A549 (cell line): Measurements from ENCODE around the gene ADGRG3. TPM values are rescaled to one million over a fixed set of nuclear protein-coding genes. Genes with fewer than 3 reads are reported as not detected.
"Not testable (repeated sequence)": the region's sequence is repeated elsewhere in the genome, so short reads cannot be mapped to it uniquely, and the experiment has no call there.

Experiments used
- ATAC-seq, 2 experiments: fragments of 200-7000 bp in 1 of 2; fragments of >200 bp in 1 of 2; cut with Nextera tagmentation in 1 of 2; cut with Tn5 transposase in 1 of 2; 3 replicates each; pipeline versions ENCODE4 v1.8.0 to v1.9.1; 2018 to 2020; ENCODE audit warnings: mild to moderate bottlenecking in 1 of 2, moderate library complexity in 1 of 2
- CTCF ChIA-PET: fragments of 300-600 bp; sonication (Branson Sonifier 250); formaldehyde crosslinking; extraction: SDS; loops from one replicate; lab custom pipeline; 2021; ENCODE audit warnings: antibody characterized with exemption, inconsistent platforms; lab: Yijun Ruan, JAX
- POLR2A ChIA-PET: fragments of 350-600 bp; formaldehyde crosslinking; extraction: SDS; loops from one replicate; lab custom pipeline; 2021; ENCODE audit warnings: antibody characterized with exemption, inconsistent platforms; lab: Yijun Ruan, JAX
- DNase-seq, 2 experiments: peaks; one replicate each; pipeline versions ENCODE4 v3.0.0 to v3.0.0-alpha.2; 2011 to 2016; ENCODE audit warnings: low read depth in 1 of 2, low spot score in 1 of 2
- FAIRE-seq: peaks from 2 replicates; lab custom pipeline; 2011; peaks lifted over from hg19 to GRCh38; lab: Jason Lieb, UNC
- H3K27ac ChIP-seq, 2 experiments: fragments of >200 bp; sonication (Bioruptor Twin); formaldehyde crosslinking; 3 replicates each; pipeline ENCODE4 v1.5.1; 2016 to 2017
- H3K4me1 ChIP-seq: fragments of >200 bp; sonication (Bioruptor Twin); formaldehyde crosslinking; 3 replicates; pipeline ENCODE4 v1.6.1; 2016
- H3K4me2 ChIP-seq: fragments of >200 bp; sonication (Bioruptor Twin); formaldehyde crosslinking; 3 replicates; pipeline ENCODE4 v1.6.1; 2016
- H3K4me3 ChIP-seq: fragments of >200 bp; sonication (Bioruptor Twin); formaldehyde crosslinking; 3 replicates; pipeline ENCODE4 v1.5.1; 2016
- H3K9me3 ChIP-seq: fragments of >200 bp; sonication (Bioruptor Twin); formaldehyde crosslinking; 3 replicates; pipeline ENCODE4 v1.6.1; 2016
- CHD2 ChIP-seq: fragments of 150-350 bp; IDR thresholded peaks from 2 replicates; pipeline ENCODE4 v1.6.1; 2014; ENCODE audit warnings: low read length; ENCODE audit not compliant: partially characterized antibody
- GATA3 ChIP-seq: IDR thresholded peaks from 2 replicates; pipeline ENCODE4 v1.6.1; 2012; ENCODE audit warnings: borderline replicate concordance
- HDAC2 ChIP-seq: fragments of 200-600 bp; sonication (generic); IDR thresholded peaks from 2 replicates; pipeline ENCODE4 v1.6.1; 2016
- HOXB13 ChIP-seq: fragments of 250-450 bp; sonication (Bioruptor Pico); IDR thresholded peaks from 2 replicates; pipeline ENCODE4 v1.5.0; 2020; ENCODE audit warnings: low read depth, mild to moderate bottlenecking, moderate library complexity
- JUN ChIP-seq, 2 experiments: fragments of >200 bp; sonication (Bioruptor Twin); formaldehyde crosslinking; IDR thresholded peaks; 2 replicates in 1 of 2; 3 replicates in 1 of 2; pipeline ENCODE4 v1.6.1; 2016 to 2017
- KDM5A ChIP-seq: fragments of 200-600 bp; sonication (generic); IDR thresholded peaks from 2 replicates; pipeline ENCODE4 v1.6.1; 2016; ENCODE audit warnings: antibody characterized with exemption, mild to moderate bottlenecking
- MAFK ChIP-seq: fragments of 450-650 bp; IDR thresholded peaks from 2 replicates; pipeline ENCODE4 v1.6.1; 2014; ENCODE audit not compliant: partially characterized antibody
- NFE2L2 ChIP-seq: fragments of 150-350 bp; conservative IDR thresholded peaks from 2 replicates; pipeline ENCODE4 v1.6.1; 2014; ENCODE audit warnings: low read length
- NPAS2 ChIP-seq: fragments of 250-450 bp; sonication (Bioruptor Pico); IDR thresholded peaks from 2 replicates; pipeline ENCODE4 v1.8.0; 2022; ENCODE audit warnings: mild to moderate bottlenecking, moderate library complexity, borderline replicate concordance
- RFX5 ChIP-seq: fragments of 450-650 bp; IDR thresholded peaks from 2 replicates; pipeline ENCODE4 v1.7.1; 2014; ENCODE audit warnings: antibody characterized with exemption, mild to moderate bottlenecking, moderate library complexity
- SMC3 ChIP-seq: fragments of >200 bp; sonication (Bioruptor Twin); formaldehyde crosslinking; IDR thresholded peaks from 3 replicates; pipeline ENCODE4 v1.6.1; 2018; ENCODE audit warnings: inconsistent platforms
- ZC3H11A ChIP-seq: fragments of 450-650 bp; IDR thresholded peaks from 2 replicates; pipeline ENCODE4 v1.6.1; 2014; ENCODE audit warnings: antibody characterized with exemption, mild to moderate bottlenecking
- ZFP36 ChIP-seq: fragments of 450-650 bp; IDR thresholded peaks from 2 replicates; pipeline ENCODE4 v1.6.1; 2014; ENCODE audit warnings: borderline replicate concordance; ENCODE audit not compliant: partially characterized antibody
- ZSCAN20 ChIP-seq: fragments of 250-450 bp; sonication (Bioruptor Pico); IDR thresholded peaks from 2 replicates; pipeline ENCODE4 v1.8.0; 2022; ENCODE audit warnings: mild to moderate bottlenecking, moderate library complexity
- WGBS: methylation state at CpG from one replicate; pipeline ENCODE4 v1.1.6; 2017; ENCODE audit errors: missing lambda C conversion rate; 5-methylcytosine and 5-hydroxymethylcytosine counted together
- polyA plus RNA-seq, 4 experiments: library from polyadenylated mRNA; depleted of rRNA in 3 of 4; stranded (reverse); fragments of >200 nt; fragmentation: RNase III in 1 of 4; extraction: RNeasy Plus Mini Kit Qiagen cat#74134 plus additional on column Dnase treatment in 1 of 4; gene quantifications; 2 replicates in 3 of 4; 3 replicates in 1 of 4; pipeline ENCODE4 v1.2.3, GENCODE V29; 2011 to 2017
- TF ChIP-seq, protein P1 (sequence below): fragments of >200 bp; sonication (Bioruptor Twin); formaldehyde crosslinking; IDR thresholded peaks from 3 replicates; pipeline ENCODE4 v1.5.1; 2016
- TF ChIP-seq, protein P2 (sequence below): fragments of 250-450 bp; sonication (Bioruptor Pico); IDR thresholded peaks from 2 replicates; pipeline ENCODE4 v1.5.0; 2021; ENCODE audit warnings: mild to moderate bottlenecking, moderate library complexity, borderline replicate concordance
- TF ChIP-seq, protein P3 (sequence below): fragments of 200-600 bp; sonication (generic); IDR thresholded peaks from 2 replicates; pipeline ENCODE4 v1.6.1; 2016; ENCODE audit warnings: antibody characterized with exemption, mild to moderate bottlenecking, moderate library complexity
- TF ChIP-seq, protein P4 (sequence below): IDR thresholded peaks from 2 replicates; pipeline ENCODE4 v1.6.1; 2012
- TF ChIP-seq, protein P5 (sequence below): fragments of >200 bp; sonication (Bioruptor Twin); formaldehyde crosslinking; IDR thresholded peaks from 2 replicates; pipeline ENCODE4 v1.6.1; 2016

The ADGRG3 gene
- polyA plus RNA-seq, 2 of the 4 experiments (the other 2 are of a cell fraction): 0.25 to 0.45 TPM

DNA sequence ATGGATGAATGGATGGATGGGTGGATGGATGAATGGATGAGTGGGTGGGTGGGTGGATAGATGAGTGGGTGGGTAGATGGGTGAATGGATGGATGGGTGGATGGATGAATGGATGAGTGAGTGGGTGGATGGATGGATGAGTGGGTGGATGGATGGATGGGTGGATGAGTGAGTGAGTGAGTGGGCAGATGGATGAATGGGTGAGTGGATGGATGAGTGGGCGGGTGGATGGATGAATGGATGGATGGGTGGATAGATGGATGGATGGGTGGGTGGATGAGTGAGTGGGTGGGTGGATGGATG lies 61.0 kb downstream of the ADGRG3 start (continued):
- TF ChIP-seq, protein P1, sequence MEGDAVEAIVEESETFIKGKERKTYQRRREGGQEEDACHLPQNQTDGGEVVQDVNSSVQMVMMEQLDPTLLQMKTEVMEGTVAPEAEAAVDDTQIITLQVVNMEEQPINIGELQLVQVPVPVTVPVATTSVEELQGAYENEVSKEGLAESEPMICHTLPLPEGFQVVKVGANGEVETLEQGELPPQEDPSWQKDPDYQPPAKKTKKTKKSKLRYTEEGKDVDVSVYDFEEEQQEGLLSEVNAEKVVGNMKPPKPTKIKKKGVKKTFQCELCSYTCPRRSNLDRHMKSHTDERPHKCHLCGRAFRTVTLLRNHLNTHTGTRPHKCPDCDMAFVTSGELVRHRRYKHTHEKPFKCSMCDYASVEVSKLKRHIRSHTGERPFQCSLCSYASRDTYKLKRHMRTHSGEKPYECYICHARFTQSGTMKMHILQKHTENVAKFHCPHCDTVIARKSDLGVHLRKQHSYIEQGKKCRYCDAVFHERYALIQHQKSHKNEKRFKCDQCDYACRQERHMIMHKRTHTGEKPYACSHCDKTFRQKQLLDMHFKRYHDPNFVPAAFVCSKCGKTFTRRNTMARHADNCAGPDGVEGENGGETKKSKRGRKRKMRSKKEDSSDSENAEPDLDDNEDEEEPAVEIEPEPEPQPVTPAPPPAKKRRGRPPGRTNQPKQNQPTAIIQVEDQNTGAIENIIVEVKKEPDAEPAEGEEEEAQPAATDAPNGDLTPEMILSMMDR: no peak
- TF ChIP-seq SMC3: no peak
- TF ChIP-seq, protein P2, sequence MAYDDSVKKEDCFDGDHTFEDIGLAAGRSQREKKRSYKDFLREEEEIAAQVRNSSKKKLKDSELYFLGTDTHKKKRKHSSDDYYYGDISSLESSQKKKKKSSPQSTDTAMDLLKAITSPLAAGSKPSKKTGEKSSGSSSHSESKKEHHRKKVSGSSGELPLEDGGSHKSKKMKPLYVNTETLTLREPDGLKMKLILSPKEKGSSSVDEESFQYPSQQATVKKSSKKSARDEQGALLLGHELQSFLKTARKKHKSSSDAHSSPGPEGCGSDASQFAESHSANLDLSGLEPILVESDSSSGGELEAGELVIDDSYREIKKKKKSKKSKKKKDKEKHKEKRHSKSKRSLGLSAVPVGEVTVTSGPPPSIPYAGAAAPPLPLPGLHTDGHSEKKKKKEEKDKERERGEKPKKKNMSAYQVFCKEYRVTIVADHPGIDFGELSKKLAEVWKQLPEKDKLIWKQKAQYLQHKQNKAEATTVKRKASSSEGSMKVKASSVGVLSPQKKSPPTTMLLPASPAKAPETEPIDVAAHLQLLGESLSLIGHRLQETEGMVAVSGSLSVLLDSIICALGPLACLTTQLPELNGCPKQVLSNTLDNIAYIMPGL: no peak
- no peak for TF ChIP-seq ZC3H11A

DNA sequence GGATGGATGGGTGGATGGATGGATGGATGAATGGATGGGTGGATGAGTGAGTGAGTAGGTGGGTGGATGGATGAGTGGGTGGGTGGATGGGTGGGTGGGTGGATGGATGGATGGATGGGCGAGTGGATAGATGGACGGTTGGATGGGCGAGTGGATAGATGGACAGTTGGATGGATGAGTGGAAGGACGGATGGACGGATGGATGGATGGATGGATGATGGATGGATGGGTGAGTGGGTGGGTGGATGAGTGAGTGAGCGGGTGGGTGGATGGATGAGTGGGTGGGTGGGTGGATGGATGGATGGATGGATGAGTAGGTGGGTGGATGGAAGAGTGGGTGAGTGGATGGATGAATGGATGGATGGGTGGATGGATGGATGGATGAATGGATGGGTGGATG lies 61.7 kb downstream of the ADGRG3 start:
- POLR2A ChIA-PET, H3K27ac ChIP-seq, H3K4me3 ChIP-seq, DNase-seq, H3K4me2 ChIP-seq, H3K9me3 ChIP-seq, ATAC-seq, FAIRE-seq: not testable (repeated sequence)
- H3K4me1 ChIP-seq: peaks cover 12% of the 10 kb centered on the region; the same call in 1 of the 3 replicates
- WGBS: 13% methylated on average over 4 of the region's 6 CpGs
- CTCF ChIA-PET: interaction anchor here (2.1 to 2.8 kb wide), 2 partner anchors 81 to 154 kb away, joined by 10 to 15 read pairs; no protein-coding TSS in a partner anchor

DNA sequence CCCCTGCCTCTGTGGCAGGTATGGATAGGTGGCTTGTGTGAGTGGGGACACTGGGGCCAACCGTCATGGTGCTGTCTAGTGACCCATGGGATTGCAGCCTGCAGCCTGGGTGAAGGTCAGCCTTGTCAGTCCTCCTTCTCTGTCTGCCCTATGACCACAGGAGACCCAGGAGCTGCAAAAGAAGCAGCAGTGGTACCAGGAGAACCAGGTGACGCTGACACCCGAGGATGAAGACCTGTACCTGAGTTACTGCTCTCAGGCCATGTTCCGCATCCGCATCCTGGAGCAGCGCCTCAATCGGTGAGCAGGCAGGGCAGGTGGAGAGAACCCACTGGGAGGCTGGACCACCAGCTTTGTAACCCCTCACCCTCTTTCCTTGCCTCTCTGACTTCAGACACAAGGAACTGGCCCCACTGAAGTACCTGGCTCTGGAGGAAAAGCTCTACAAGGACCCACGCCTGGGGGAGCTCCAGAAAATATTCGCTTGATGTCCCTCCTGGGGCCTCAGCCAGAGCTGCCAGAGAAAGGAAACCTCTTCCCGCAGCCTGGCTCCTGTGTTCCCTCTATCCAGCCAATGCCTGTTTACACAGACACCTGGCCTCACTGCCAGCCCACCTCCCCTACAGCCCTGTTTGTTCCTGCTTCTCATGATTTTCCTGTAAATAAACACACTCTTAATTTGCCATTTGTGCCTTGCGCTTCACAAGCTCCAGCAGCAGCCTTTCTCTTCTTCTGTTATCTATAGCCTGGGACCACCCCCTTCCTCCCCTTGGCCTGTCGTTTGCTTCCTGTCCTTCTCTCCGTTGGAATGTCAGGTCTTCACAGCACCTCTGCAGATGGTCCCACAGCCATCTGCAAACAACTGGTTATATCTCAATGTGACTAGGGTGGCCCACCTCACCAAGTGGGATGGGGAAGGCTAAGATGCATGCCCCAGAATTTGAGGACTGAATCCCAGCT lies 62.9 kb downstream of the ADGRG3 start:
- Histone ChIP-seq H3K4me3 (no peak overlapping the region), H3K27ac (no peak overlapping the region), H3K4me1 (0 out of 3 replicates have a peak, but pooled peaks cover 3% of the 10 kb centered on the region), H3K9me3 (no peaks in the 10 kb centered on the region), H3K4me2 (no peak overlapping the region)
- DNase-seq (no peak), ATAC-seq (no peak), FAIRE-seq (no peak)
- 75% methylated on average over 13 of the region's 13 CpGs for WGBS
- ChIA-PET CTCF (interaction anchor here (0.8 to 2.8 kb wide), 11 partner anchors 8 to 269 kb away, joined by 3 to 15 read pairs (median 3); partner anchors contain the start of gene ADGRG1), POLR2A (no interaction called here)
- TF ChIP-seq CHD2 (no peak), RFX5 (no peak), ZFP36 (no peak), KDM5A (no peak), GATA3 (no peak), NPAS2 (CRISPR knock-in tag) (no peak), HDAC2 (no peak), MAFK (no peak), HOXB13 (CRISPR knock-in tag) (no peak), ZSCAN20 (CRISPR knock-in tag) (no peak), JUN (IDR thresholded peaks at IDR 0.05) (no peak), NFE2L2 (no peak)
- TF ChIP-seq, protein P2: no peak
- TF ChIP-seq, protein P3, sequence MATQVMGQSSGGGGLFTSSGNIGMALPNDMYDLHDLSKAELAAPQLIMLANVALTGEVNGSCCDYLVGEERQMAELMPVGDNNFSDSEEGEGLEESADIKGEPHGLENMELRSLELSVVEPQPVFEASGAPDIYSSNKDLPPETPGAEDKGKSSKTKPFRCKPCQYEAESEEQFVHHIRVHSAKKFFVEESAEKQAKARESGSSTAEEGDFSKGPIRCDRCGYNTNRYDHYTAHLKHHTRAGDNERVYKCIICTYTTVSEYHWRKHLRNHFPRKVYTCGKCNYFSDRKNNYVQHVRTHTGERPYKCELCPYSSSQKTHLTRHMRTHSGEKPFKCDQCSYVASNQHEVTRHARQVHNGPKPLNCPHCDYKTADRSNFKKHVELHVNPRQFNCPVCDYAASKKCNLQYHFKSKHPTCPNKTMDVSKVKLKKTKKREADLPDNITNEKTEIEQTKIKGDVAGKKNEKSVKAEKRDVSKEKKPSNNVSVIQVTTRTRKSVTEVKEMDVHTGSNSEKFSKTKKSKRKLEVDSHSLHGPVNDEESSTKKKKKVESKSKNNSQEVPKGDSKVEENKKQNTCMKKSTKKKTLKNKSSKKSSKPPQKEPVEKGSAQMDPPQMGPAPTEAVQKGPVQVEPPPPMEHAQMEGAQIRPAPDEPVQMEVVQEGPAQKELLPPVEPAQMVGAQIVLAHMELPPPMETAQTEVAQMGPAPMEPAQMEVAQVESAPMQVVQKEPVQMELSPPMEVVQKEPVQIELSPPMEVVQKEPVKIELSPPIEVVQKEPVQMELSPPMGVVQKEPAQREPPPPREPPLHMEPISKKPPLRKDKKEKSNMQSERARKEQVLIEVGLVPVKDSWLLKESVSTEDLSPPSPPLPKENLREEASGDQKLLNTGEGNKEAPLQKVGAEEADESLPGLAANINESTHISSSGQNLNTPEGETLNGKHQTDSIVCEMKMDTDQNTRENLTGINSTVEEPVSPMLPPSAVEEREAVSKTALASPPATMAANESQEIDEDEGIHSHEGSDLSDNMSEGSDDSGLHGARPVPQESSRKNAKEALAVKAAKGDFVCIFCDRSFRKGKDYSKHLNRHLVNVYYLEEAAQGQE: no peak
- TF ChIP-seq, protein P4, sequence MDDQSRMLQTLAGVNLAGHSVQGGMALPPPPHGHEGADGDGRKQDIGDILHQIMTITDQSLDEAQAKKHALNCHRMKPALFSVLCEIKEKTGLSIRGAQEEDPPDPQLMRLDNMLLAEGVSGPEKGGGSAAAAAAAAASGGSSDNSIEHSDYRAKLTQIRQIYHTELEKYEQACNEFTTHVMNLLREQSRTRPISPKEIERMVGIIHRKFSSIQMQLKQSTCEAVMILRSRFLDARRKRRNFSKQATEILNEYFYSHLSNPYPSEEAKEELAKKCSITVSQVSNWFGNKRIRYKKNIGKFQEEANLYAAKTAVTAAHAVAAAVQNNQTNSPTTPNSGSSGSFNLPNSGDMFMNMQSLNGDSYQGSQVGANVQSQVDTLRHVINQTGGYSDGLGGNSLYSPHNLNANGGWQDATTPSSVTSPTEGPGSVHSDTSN: no peak
- TF ChIP-seq, protein P1: no peak
- TF ChIP-seq, protein P5, sequence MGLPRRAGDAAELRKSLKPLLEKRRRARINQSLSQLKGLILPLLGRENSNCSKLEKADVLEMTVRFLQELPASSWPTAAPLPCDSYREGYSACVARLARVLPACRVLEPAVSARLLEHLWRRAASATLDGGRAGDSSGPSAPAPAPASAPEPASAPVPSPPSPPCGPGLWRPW: no peak
